Neural cell (in vitro differentiated cells): ENCODE measurements around the gene MYCBP2. TPM values are rescaled to one million over a fixed set of nuclear protein-coding genes. Genes with fewer than 3 reads are reported as not detected.

ENCODE experiments used
- H2AFZ ChIP-seq: fragments of 200-600, 300-800 bp; sonication (generic), shearing (Covaris generic); 2 replicates; pipeline ENCODE4 v1.6.0; 2014; ENCODE audit warnings: low read depth, mild to moderate bottlenecking, antibody characterized with exemption, low read length, moderate library complexity
- H3F3A ChIP-seq: fragments of 200-600 bp; shearing (Covaris generic); 2 replicates; pipeline ENCODE4 v1.6.1; 2016; ENCODE audit warnings: mild to moderate bottlenecking, moderate library complexity, mixed read lengths, antibody characterized with exemption, low read length; ENCODE audit not compliant: insufficient read depth, poor library complexity, severe bottlenecking
- H3K27ac ChIP-seq: fragments of 200-600, 300-800 bp; sonication (generic), shearing (Covaris generic); 2 replicates; pipeline ENCODE4 v1.5.1; 2014; ENCODE audit warnings: mild to moderate bottlenecking, low read length, moderate library complexity
- H3K27me3 ChIP-seq: fragments of 300-800, 200-600 bp; sonication (generic), shearing (Covaris generic); 2 replicates; pipeline ENCODE4 v1.6.0; 2014; ENCODE audit warnings: mild to moderate bottlenecking, low read depth, low read length, moderate library complexity; ENCODE audit not compliant: insufficient read depth
- H3K36me3 ChIP-seq: fragments of 300-800, 200-600 bp; sonication (generic), shearing (Covaris generic); 2 replicates; pipeline ENCODE4 v1.5.1; 2014; ENCODE audit warnings: mild to moderate bottlenecking, antibody characterized with exemption, low read length, moderate library complexity; ENCODE audit not compliant: insufficient read depth
- H3K4me2 ChIP-seq: fragments of 300-800, 200-600 bp; sonication (generic), shearing (Covaris generic); 2 replicates; pipeline ENCODE4 v1.6.0; 2014; ENCODE audit warnings: mild to moderate bottlenecking, low read length
- H3K4me3 ChIP-seq: fragments of 300-800, 200-600 bp; sonication (generic), shearing (Covaris generic); 2 replicates; pipeline ENCODE4 v1.5.1; 2014; ENCODE audit warnings: mild to moderate bottlenecking, low read length, moderate library complexity
- H3K79me2 ChIP-seq: fragments of 200-600 bp; shearing (Covaris generic); replicated peaks from 2 replicates; pipeline ENCODE4 v1.6.0; 2014; ENCODE audit warnings: mild to moderate bottlenecking, low read length, moderate library complexity; ENCODE audit not compliant: insufficient read depth
- H3K9ac ChIP-seq: fragments of 300-800, 200-600 bp; sonication (generic), shearing (Covaris generic); 2 replicates; pipeline ENCODE4 v1.6.1; 2016; ENCODE audit warnings: mild to moderate bottlenecking, low read length, mixed read lengths
- H3K9me2 ChIP-seq: fragments of 200-600 bp; shearing (Covaris generic); 2 replicates; pipeline ENCODE4 v1.6.1; 2016; ENCODE audit warnings: mild to moderate bottlenecking, low read length, mixed read lengths; ENCODE audit not compliant: insufficient read depth
- H3K9me3 ChIP-seq: fragments of 200-600, 300-800 bp; sonication (generic), shearing (Covaris generic); 2 replicates; pipeline ENCODE4 v1.6.1; 2016; ENCODE audit warnings: mild to moderate bottlenecking, mixed run types, low read length, moderate library complexity, mixed read lengths
- H4K20me1 ChIP-seq: fragments of 200-600 bp; shearing (Covaris generic); 2 replicates; pipeline ENCODE4 v1.6.1; 2016; ENCODE audit warnings: mild to moderate bottlenecking, mixed run types; ENCODE audit not compliant: insufficient read depth
- EP300 ChIP-seq: fragments of 450-650 bp; conservative IDR thresholded peaks from 2 replicates; pipeline ENCODE4 v1.6.1; 2014; ENCODE audit warnings: antibody characterized with exemption, mild to moderate bottlenecking, moderate library complexity; ENCODE audit not compliant: poor library complexity, severe bottlenecking
- EZH2 ChIP-seq: fragments of 200-600, 300-800 bp; shearing (Covaris generic), sonication (generic); IDR thresholded peaks from 2 replicates; pipeline ENCODE4 v1.6.1; 2014; ENCODE audit warnings: antibody characterized with exemption, low read length, borderline replicate concordance, mild to moderate bottlenecking; ENCODE audit not compliant: insufficient read depth, poor library complexity, severe bottlenecking
- MXI1 ChIP-seq: fragments of 450-650 bp; conservative IDR thresholded peaks from 2 replicates; pipeline ENCODE4 v1.6.1; 2014; ENCODE audit warnings: antibody characterized with exemption, mild to moderate bottlenecking; ENCODE audit not compliant: poor library complexity, severe bottlenecking
- POLR2AphosphoS5 ChIP-seq: IDR thresholded peaks from 2 replicates; pipeline ENCODE4 v1.6.1; 2012
- RAD21 ChIP-seq: fragments of 450-650 bp; conservative IDR thresholded peaks from 2 replicates; pipeline ENCODE4 v1.6.1; 2014; ENCODE audit warnings: antibody characterized with exemption, mild to moderate bottlenecking, moderate library complexity
- SMC3 ChIP-seq: fragments of 450-650 bp; conservative IDR thresholded peaks from 2 replicates; pipeline ENCODE4 v1.6.1; 2014; ENCODE audit warnings: antibody characterized with exemption, mild to moderate bottlenecking, moderate library complexity; ENCODE audit not compliant: poor library complexity
- TAF1 ChIP-seq: IDR thresholded peaks from 2 replicates; pipeline ENCODE4 v1.6.1; 2012; ENCODE audit warnings: low read depth
- polyA plus RNA-seq: library from polyadenylated mRNA; depleted of rRNA; stranded (reverse); fragments of >200 nt; gene quantifications from 2 replicates; pipeline ENCODE4 v1.2.3, GENCODE V29; 2014
- TF ChIP-seq, protein P1 (sequence below): IDR thresholded peaks from 2 replicates; pipeline ENCODE4 v1.6.1; 2012; ENCODE audit warnings: borderline replicate concordance
- TF ChIP-seq, protein P2 (sequence below): fragments of 450-650 bp; IDR thresholded peaks from 2 replicates; pipeline ENCODE4 v1.5.1; 2014; ENCODE audit warnings: antibody characterized with exemption, mild to moderate bottlenecking, moderate library complexity; ENCODE audit not compliant: poor library complexity, severe bottlenecking

Gene MYCBP2
- polyA plus RNA-seq, 1 donor from 2014 or later: 135 TPM

DNA sequence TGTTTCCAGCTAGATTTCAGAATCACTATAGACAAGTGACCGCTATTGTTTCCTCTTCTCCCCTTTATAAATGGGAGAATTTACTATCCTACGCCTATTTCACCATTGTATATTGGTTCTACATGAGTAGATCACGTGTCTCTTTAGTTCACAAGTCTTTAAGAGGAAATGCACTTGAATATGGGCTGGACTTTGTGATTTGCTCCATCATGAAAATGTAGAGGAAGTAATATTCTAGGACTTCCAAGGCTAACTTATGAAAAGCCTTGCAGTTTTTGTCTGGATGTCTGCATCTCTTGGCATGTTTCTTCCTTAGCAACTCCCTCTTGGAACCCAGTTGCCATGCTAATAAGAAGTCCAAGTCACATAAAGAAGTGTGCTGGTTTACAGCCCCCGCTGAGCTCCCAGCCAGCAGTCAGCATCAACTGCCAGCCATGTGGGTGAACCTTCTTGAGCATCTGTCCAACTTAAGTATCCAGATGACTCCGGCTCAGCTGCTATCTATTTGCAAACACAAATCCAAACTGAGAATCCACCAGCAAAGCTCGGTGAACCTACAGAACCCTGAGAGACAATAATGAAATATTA is 295.1 kb downstream of the MYCBP2 start:
- Histone ChIP-seq H3F3A (no peaks in the 10 kb centered on the region), H3K4me2 (no peak overlapping the region), H3K9ac (no peak overlapping the region), H3K27ac (no peak overlapping the region), H3K4me3 (no peak overlapping the region), H3K27me3 (no peaks in the 10 kb centered on the region), H3K9me2 (no peaks in the 10 kb centered on the region), H4K20me1 (no peaks in the 10 kb centered on the region), H3K79me2 (no peaks in the 10 kb centered on the region), H3K9me3 (no peaks in the 10 kb centered on the region), H3K36me3 (no peaks in the 10 kb centered on the region), H2AFZ (no peak overlapping the region)
- no peak for TF ChIP-seq MXI1
- TF ChIP-seq, protein P1, sequence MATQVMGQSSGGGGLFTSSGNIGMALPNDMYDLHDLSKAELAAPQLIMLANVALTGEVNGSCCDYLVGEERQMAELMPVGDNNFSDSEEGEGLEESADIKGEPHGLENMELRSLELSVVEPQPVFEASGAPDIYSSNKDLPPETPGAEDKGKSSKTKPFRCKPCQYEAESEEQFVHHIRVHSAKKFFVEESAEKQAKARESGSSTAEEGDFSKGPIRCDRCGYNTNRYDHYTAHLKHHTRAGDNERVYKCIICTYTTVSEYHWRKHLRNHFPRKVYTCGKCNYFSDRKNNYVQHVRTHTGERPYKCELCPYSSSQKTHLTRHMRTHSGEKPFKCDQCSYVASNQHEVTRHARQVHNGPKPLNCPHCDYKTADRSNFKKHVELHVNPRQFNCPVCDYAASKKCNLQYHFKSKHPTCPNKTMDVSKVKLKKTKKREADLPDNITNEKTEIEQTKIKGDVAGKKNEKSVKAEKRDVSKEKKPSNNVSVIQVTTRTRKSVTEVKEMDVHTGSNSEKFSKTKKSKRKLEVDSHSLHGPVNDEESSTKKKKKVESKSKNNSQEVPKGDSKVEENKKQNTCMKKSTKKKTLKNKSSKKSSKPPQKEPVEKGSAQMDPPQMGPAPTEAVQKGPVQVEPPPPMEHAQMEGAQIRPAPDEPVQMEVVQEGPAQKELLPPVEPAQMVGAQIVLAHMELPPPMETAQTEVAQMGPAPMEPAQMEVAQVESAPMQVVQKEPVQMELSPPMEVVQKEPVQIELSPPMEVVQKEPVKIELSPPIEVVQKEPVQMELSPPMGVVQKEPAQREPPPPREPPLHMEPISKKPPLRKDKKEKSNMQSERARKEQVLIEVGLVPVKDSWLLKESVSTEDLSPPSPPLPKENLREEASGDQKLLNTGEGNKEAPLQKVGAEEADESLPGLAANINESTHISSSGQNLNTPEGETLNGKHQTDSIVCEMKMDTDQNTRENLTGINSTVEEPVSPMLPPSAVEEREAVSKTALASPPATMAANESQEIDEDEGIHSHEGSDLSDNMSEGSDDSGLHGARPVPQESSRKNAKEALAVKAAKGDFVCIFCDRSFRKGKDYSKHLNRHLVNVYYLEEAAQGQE: no peak
- no peak for TF ChIP-seq SMC3
- TF ChIP-seq TAF1: no peak
- TF ChIP-seq, protein P2, sequence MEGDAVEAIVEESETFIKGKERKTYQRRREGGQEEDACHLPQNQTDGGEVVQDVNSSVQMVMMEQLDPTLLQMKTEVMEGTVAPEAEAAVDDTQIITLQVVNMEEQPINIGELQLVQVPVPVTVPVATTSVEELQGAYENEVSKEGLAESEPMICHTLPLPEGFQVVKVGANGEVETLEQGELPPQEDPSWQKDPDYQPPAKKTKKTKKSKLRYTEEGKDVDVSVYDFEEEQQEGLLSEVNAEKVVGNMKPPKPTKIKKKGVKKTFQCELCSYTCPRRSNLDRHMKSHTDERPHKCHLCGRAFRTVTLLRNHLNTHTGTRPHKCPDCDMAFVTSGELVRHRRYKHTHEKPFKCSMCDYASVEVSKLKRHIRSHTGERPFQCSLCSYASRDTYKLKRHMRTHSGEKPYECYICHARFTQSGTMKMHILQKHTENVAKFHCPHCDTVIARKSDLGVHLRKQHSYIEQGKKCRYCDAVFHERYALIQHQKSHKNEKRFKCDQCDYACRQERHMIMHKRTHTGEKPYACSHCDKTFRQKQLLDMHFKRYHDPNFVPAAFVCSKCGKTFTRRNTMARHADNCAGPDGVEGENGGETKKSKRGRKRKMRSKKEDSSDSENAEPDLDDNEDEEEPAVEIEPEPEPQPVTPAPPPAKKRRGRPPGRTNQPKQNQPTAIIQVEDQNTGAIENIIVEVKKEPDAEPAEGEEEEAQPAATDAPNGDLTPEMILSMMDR: no peak
- no peak for TF ChIP-seq RAD21
- no peak for TF ChIP-seq EZH2
- TF ChIP-seq POLR2AphosphoS5: no peak
- TF ChIP-seq EP300: no peak

DNA sequence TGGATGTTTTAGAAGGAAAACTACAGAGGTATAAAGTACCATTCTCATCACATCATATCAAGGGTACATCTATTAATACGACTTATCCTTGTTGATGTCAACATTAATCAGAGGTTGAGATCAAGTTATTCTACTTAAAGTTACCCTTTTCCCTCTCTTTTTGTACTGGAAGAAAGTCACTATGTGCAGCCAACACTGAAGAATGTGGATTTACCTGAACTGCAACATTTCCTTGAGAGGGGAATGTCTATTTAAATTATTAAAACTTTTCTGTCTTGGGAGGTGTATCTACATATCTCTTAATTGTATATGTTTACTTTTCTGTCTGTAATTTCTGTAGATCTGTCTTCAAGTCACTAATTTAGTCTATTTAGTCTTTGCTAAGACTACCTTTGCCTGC is 297.5 kb downstream of the MYCBP2 start:
- Histone ChIP-seq H4K20me1 (peaks cover 11% of the 10 kb centered on the region), H3K79me2 (peaks cover 20% of the 10 kb centered on the region), H3K27ac (no peak overlapping the region), H3K9me3 (no peaks in the 10 kb centered on the region), H3K4me2 (no peak overlapping the region), H3K4me3 (no peak overlapping the region), H3K9ac (no peak overlapping the region), H3F3A (no peaks in the 10 kb centered on the region), H2AFZ (no peak overlapping the region), H3K27me3 (no peaks in the 10 kb centered on the region), H3K36me3 (no peaks in the 10 kb centered on the region), H3K9me2 (no peaks in the 10 kb centered on the region)
- no peak for TF ChIP-seq TAF1
- TF ChIP-seq, protein P2: no peak
- no peak for TF ChIP-seq SMC3
- TF ChIP-seq RAD21: no peak
- TF ChIP-seq, protein P1: no peak
- TF ChIP-seq EZH2: no peak
